Upper lobe of left lung (tissue), 4 donors: ENCODE results near the gene FHIT.

ENCODE experiments used
- CTCF ChIP-seq, 6 experiments: fragments of 450-650 bp in 4 of 6; fragments of 200-600 bp in 2 of 6; sonication (generic) in 2 of 6; IDR thresholded peaks; one replicate each; pipeline ENCODE4 v1.5.1; 2016 to 2019; ENCODE audit warnings: antibody characterized with exemption in 6 of 6
- POLR2A ChIP-seq, 4 donors: fragments of 450-650 bp; IDR thresholded peaks; one replicate each; pipeline ENCODE4 v1.5.1; 2016 to 2017; ENCODE audit warnings: antibody characterized with exemption in 4 of 4, mild to moderate bottlenecking in 2 of 4

- TF ChIP-seq CTCF (IDR thresholded peaks at IDR 0.05) (no peak), POLR2A (IDR thresholded peaks at IDR 0.05) (no peak)
Observed at GRCh38 chr3:60024400-60024799, 1226.9 kb downstream of the FHIT start.
